ENCODE measurements around the gene GPC5. TPM values are rescaled to one million over a fixed set of nuclear protein-coding genes. Genes with fewer than 3 reads are reported as not detected.

Gene GPC5
- total and polyA plus RNA-seq, 2 donors = 0.06 to 5.0 TPM

DNA sequence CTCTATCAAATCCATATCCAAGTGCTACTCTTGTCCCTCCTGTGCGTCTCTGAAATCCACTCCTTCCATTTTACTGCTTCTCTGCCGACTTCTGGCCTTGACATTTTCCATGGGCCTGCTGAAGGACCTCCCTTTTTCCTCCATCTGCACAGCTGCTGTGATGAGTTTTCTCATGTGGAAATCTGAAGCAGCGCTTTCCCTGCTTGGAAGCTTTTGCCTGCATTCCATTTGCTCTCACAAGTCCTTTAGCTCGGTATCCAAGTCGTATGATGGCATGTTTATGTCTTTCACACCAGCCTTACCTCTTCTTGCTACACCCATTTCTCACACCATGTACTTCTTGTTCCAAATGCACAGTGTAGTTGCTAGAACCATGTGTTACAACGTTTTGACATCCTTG lies 328.2 kb downstream of the GPC5 start:
- Histone ChIP-seq H3K4me1 (ENCODE audit: insufficient read depth) (no peaks in the 10 kb centered on the region), H3K36me3 (ENCODE audit: insufficient read depth) (no peaks in the 10 kb centered on the region), H3K27ac (ENCODE audit: low read depth) (no peak overlapping the region), H3K4me3 (ENCODE audit: low read depth, low read length) (no peak overlapping the region)
- WGBS = 55% methylated on average over 6 of the region's 6 CpGs
- no peak for DNase-seq (ENCODE audit: extremely low spot score)

GRCh38 chr13:91729859-91730258 lies 331.4 kb downstream of the GPC5 start:
- Histone ChIP-seq H3K4me1 (ENCODE audit: insufficient read depth) (no peaks in the 10 kb centered on the region), H3K36me3 (ENCODE audit: insufficient read depth) (no peaks in the 10 kb centered on the region), H3K4me3 (ENCODE audit: low read depth, low read length) (no peak overlapping the region), H3K27ac (ENCODE audit: low read depth) (no peak overlapping the region)
- DNase-seq (ENCODE audit: extremely low spot score) = no peak
- 80% methylated on average over 1 of the region's 1 CpG for WGBS

- 98% methylated on average over 2 of the region's 2 CpGs for WGBS
- no peak overlapping the region for H3K27ac ChIP-seq (ENCODE audit: low read depth)
- H3K36me3 ChIP-seq (ENCODE audit: insufficient read depth) = no peaks in the 10 kb centered on the region
- DNase-seq (ENCODE audit: extremely low spot score) = no peak
- no peaks in the 10 kb centered on the region for H3K4me1 ChIP-seq (ENCODE audit: insufficient read depth)
- no peak overlapping the region for H3K4me3 ChIP-seq (ENCODE audit: low read depth, low read length)
These were observed 341.3 kb downstream of the GPC5 start for GRCh38 chr13:91739751-91740150.

GRCh38 chr13:91740756-91741155 lies 342.3 kb downstream of the GPC5 start:
- Histone ChIP-seq H3K36me3 (ENCODE audit: insufficient read depth) (no peaks in the 10 kb centered on the region), H3K27ac (ENCODE audit: low read depth) (no peak overlapping the region), H3K4me1 (ENCODE audit: insufficient read depth) (no peaks in the 10 kb centered on the region), H3K4me3 (ENCODE audit: low read depth, low read length) (no peak overlapping the region)
- whole genome bisulfite sequencing = 70% methylated on average over 2 of the region's 2 CpGs
- DNase-seq (ENCODE audit: extremely low spot score) = no peak

DNA sequence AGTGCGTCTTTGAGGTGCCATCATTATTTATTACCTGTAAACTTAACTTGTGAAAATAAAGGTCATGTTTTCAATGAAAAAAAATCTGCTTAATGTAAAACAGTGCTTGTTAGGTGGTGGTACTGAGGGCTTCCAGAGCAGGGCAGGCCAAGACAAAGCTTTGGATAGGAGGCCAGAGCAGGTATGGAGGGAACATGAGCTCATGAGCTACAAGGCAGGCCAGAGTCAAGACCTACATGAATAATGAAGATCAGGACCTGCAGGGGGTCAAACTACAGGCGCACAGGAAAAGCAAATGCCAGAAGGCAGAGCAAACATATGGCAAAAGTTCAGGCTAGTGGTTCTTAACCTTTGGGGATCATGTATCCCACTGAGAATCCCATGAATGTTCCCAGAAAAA lies 343.5 kb downstream of the GPC5 start:
- H3K27ac ChIP-seq (ENCODE audit: low read depth) = no peak overlapping the region
- no peaks in the 10 kb centered on the region for H3K36me3 ChIP-seq (ENCODE audit: insufficient read depth)
- H3K4me1 ChIP-seq (ENCODE audit: insufficient read depth) = no peaks in the 10 kb centered on the region
- H3K4me3 ChIP-seq (ENCODE audit: low read depth, low read length) = no peak overlapping the region
- 66% methylated on average over 2 of the region's 2 CpGs for WGBS
- DNase-seq (ENCODE audit: extremely low spot score) = no peak

- no peak for DNase-seq (ENCODE audit: extremely low spot score)
- no peaks in the 10 kb centered on the region for H3K4me1 ChIP-seq (ENCODE audit: insufficient read depth)
- H3K36me3 ChIP-seq (ENCODE audit: insufficient read depth) = no peaks in the 10 kb centered on the region
- no peak overlapping the region for H3K4me3 ChIP-seq (ENCODE audit: low read depth, low read length)
- H3K27ac ChIP-seq (ENCODE audit: low read depth) = no peak overlapping the region
These were observed 345.9 kb downstream of the GPC5 start for GRCh38 chr13:91744284-91744683.

DNA sequence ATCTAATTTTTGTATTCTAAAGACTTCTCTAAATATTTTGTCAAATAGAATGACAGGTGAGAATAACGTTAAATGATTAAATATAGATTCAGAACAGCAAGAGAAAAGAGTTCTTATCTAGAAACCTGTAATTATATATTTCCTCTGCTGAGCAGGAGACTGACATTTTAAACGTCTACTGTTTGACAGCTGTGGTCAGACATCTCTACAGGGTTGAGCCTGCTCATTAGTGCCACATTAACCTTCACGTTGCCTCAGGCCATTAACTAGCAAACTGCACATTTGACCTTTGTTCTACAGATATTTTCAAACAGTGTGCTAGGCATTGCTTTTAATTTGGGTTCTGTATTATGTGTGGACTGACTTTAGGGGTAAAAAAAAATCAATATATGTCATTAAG lies 347.5 kb downstream of the GPC5 start:
- no peak for DNase-seq (ENCODE audit: extremely low spot score)
- no peak overlapping the region for H3K4me3 ChIP-seq (ENCODE audit: low read depth, low read length)
- H3K27ac ChIP-seq (ENCODE audit: low read depth) = no peak overlapping the region
- H3K4me1 ChIP-seq (ENCODE audit: insufficient read depth) = no peaks in the 10 kb centered on the region
- no peaks in the 10 kb centered on the region for H3K36me3 ChIP-seq (ENCODE audit: insufficient read depth)
- WGBS = 27% methylated on average over 3 of the region's 3 CpGs

DNA sequence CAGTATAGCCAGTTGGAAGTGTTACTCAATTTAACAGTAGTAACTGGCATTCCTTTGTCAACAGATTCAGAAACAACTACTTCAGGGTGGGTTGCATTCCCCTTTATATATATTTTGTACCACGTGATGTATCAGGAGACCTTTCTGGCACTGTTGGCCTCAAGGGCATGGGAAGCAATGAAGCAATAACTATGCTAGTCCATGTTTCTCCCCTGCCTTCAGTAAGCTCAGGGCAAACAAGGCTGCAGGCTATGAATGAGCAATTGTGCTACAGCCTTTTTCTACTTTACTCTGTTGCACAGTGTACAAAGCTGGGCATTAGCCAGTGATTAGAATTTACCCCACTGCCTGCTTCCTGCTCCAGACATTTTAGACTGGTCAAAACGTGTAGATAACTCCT lies 348.8 kb downstream of the GPC5 start:
- Histone ChIP-seq H3K4me1 (ENCODE audit: insufficient read depth) (no peaks in the 10 kb centered on the region), H3K36me3 (ENCODE audit: insufficient read depth) (no peaks in the 10 kb centered on the region), H3K4me3 (ENCODE audit: low read depth, low read length) (no peak overlapping the region), H3K27ac (ENCODE audit: low read depth) (no peak overlapping the region)
- 42% methylated on average over 2 of the region's 2 CpGs for WGBS
- DNase-seq (ENCODE audit: extremely low spot score) = no peak

DNA sequence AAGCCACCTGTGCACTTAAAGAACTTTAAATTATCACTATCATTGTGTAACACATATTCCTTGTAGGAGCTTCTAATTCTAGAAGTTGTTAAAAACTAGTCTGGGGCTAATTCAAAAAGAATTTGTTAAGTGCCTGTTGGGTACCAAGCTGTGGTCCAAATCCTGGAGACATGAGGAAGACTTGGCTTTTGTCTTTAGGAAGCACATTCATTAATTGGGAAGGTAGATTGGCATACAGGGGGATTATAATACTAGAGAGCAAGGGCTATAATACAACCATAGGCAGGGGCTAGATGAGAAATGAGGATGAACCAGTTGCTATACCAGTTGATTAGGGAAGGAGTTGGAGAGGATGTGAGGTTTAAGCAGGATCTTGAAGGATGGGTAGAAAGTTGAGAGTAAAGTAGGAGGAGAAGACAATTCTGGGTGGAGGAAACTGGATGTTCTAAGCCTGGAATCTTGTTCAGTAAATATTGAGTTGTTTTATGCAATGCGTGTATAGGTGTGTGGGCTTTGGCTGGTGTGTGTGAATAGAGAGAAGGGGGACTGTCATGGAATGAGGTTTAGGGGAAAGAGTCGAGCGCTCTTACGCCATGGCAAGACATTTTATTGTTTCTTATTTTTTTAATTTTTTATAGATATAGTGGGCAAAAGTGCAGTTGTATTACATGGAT lies 350.1 kb downstream of the GPC5 start:
- Histone ChIP-seq H3K4me3 (ENCODE audit: low read depth, low read length) (no peak overlapping the region), H3K27ac (ENCODE audit: low read depth) (no peak overlapping the region), H3K36me3 (ENCODE audit: insufficient read depth) (no peaks in the 10 kb centered on the region), H3K4me1 (ENCODE audit: insufficient read depth) (no peaks in the 10 kb centered on the region)
- WGBS = 98% methylated on average over 4 of the region's 4 CpGs
- DNase-seq (ENCODE audit: extremely low spot score) = no peak

GRCh38 chr13:91758724-91759123 lies 360.3 kb downstream of the GPC5 start:
- Histone ChIP-seq H3K4me3 (ENCODE audit: low read depth, low read length) (no peak overlapping the region), H3K4me1 (ENCODE audit: insufficient read depth) (no peaks in the 10 kb centered on the region), H3K36me3 (ENCODE audit: insufficient read depth) (no peaks in the 10 kb centered on the region), H3K27ac (ENCODE audit: low read depth) (no peak overlapping the region)
- WGBS = 89% methylated on average over 1 of the region's 1 CpG
- no peak for DNase-seq (ENCODE audit: extremely low spot score)

DNA sequence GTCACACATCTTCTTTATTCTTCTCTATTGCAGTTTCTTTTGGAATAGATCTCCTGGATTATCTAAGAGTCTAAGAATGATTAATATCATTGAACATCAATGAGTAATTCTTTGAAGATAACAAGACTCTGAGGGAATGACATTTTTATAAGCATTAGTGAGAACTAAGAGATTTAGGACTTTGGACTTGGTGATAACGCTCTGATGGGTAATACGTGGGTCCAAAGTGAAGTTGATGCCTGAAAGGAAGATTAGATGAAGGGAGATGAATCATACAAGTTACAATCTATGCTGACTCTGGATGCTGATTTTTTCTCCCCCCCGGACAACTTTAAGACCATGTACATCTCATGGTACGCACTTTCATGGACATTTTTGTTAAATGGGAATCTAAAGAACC lies 364.5 kb downstream of the GPC5 start:
- no peak overlapping the region for H3K27ac ChIP-seq (ENCODE audit: low read depth)
- no peaks in the 10 kb centered on the region for H3K36me3 ChIP-seq (ENCODE audit: insufficient read depth)
- no peak for DNase-seq (ENCODE audit: extremely low spot score)
- no peaks in the 10 kb centered on the region for H3K4me1 ChIP-seq (ENCODE audit: insufficient read depth)
- no peak overlapping the region for H3K4me3 ChIP-seq (ENCODE audit: low read depth, low read length)
- WGBS = 42% methylated on average over 4 of the region's 4 CpGs

DNA sequence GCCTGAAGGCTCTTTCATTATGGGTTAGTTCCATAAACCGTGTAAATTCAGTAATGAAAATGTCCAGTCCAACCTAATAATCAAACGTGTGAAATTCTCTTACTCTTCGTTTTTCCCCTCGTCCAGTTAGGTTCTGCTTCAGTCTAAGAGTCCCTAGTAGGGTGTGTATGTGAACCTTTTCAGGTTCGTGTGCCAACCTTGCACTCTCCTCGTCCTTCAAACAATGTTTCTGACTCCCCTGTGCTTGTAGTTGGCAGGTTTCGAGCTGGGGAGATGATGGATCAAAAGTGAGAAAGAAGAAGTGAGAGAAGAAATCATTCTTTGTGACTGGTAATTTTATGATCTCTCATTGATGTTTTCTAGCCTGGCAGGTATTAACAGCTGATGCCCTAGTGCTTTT lies 366.1 kb downstream of the GPC5 start:
- DNase-seq (ENCODE audit: extremely low spot score) = no peak
- Histone ChIP-seq H3K4me1 (ENCODE audit: insufficient read depth) (no peaks in the 10 kb centered on the region), H3K36me3 (ENCODE audit: insufficient read depth) (no peaks in the 10 kb centered on the region), H3K4me3 (ENCODE audit: low read depth, low read length) (no peak overlapping the region), H3K27ac (ENCODE audit: low read depth) (no peak overlapping the region)
- WGBS = 78% methylated on average over 7 of the region's 7 CpGs

DNA sequence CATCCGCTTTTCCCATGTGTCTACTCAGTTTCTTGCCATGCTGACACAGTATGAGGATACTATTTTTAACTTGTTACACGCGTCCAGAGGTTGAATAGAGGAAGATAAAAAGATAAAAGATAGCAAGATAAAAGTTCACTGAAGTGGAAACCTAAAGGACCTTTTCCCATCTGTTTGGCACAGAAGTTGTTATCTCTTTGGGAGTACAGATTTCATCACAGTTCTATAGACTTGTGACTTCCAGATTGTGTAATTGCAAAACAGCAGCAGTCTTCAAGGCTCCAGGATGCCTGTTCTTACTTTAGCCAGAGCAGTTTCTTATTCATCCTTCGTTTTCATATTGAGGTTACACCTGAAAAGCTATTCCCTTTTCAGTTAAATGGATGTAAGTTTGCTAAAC lies 369.2 kb downstream of the GPC5 start:
- Histone ChIP-seq H3K4me1 (ENCODE audit: insufficient read depth) (no peaks in the 10 kb centered on the region), H3K36me3 (ENCODE audit: insufficient read depth) (no peaks in the 10 kb centered on the region), H3K4me3 (ENCODE audit: low read depth, low read length) (no peak overlapping the region), H3K27ac (ENCODE audit: low read depth) (no peak overlapping the region)
- DNase-seq (ENCODE audit: extremely low spot score) = no peak
- 36% methylated on average over 4 of the region's 4 CpGs for WGBS

- WGBS = 87% methylated on average over 2 of the region's 2 CpGs
- no peaks in the 10 kb centered on the region for H3K4me1 ChIP-seq (ENCODE audit: insufficient read depth)
These were observed 370.3 kb downstream of the GPC5 start for GRCh38 chr13:91768746-91769145.

DNA sequence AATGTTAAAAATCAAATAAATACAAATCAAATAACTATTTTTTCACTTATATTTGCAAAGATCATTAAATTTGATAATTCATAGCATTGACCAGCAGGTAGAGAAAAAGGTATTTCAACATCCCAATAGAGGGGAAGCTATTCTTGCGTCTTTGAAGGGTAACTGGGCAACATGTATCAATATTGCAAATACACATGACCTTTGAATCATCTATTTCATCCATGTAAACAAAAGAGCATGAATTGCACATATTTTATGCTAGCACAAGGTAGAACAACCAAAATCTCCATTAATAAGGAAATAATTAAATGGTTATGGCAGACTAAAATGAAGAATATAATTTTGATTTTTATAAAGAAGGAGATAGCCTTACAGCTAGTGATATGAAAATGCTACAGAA lies 372.8 kb downstream of the GPC5 start:
- no peaks in the 10 kb centered on the region for H3K4me1 ChIP-seq (ENCODE audit: insufficient read depth)
- WGBS = 40% methylated on average over 1 of the region's 1 CpG
- DNase-seq (ENCODE audit: extremely low spot score) = no peak
- H3K4me3 ChIP-seq (ENCODE audit: low read depth, low read length) = no peak overlapping the region
- H3K27ac ChIP-seq (ENCODE audit: low read depth) = no peak overlapping the region
- no peaks in the 10 kb centered on the region for H3K36me3 ChIP-seq (ENCODE audit: insufficient read depth)

More at GRCh38 chr13:91768746-91769145, 370.3 kb downstream of the GPC5 start:
- no peak for DNase-seq (ENCODE audit: extremely low spot score)
- H3K27ac ChIP-seq (ENCODE audit: low read depth) = no peak overlapping the region
- H3K36me3 ChIP-seq (ENCODE audit: insufficient read depth) = no peaks in the 10 kb centered on the region
- no peak overlapping the region for H3K4me3 ChIP-seq (ENCODE audit: low read depth, low read length)
